ACHN (cell line): Measurements from ENCODE around the gene SLC14A1.

ENCODE experiments used
- DNase-seq: peaks from one replicate; pipeline ENCODE4 v3.0.0-alpha.2; 2015
- in situ Hi-C: cut with HindIII; loops from 2 replicates; pipeline ENCODE4 v1.10.0; 2017; ENCODE audit warnings: low sequenced_read_pairs, low pct_ligation_motif_present, low pct_unique_long_range_greater_than_20kb

SLC14A1 gene

DNA sequence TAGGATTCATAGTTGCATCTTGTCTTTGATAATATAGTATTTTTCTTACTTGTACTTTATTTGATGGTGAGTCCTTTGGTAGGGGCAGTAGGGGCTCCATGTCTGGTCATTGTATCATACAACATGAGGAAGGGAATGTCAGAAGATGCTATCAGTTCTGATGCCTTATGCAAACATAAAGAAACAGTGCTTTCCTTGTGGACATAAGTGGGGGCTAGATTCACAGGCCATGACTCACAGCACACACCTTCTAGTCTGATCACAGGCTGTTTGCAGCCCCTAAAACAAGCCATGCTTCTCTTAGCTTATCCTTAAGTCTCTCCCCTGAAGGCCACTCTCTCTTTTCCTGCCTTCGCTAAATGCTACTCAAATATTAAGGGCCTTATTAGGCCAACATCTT, 10.7 kb upstream of the SLC14A1 start:
- in situ Hi-C loops, result no loop called here
- no peak for DNase-seq

DNA sequence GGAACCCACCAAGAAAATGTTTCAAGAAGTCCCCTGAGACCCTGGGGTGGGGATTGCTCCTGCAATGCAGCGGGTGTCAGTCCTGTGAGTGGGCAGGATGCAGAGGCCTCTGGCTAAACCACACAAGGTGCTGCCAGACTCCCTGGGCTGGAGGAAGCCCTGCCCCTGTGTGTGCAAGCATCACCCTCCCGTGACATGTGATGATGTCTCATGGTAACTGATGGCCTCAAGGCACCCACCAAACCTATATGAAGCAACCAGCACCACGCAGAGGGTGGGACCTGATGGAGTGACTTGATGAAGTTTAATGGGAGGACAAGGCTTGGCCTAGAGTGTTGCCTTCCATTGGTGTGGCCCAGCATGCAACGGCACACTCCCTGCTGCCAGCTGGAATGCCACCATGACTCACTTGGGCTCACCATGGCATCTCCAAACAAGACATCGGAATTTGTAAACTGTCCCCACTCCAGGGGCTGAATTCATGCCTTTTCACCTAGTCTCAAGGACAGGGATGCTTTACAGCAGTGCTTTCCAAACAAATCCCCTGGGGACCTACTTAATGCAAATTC, 8.7 kb upstream of the SLC14A1 start:
- DNase-seq, result no peak
- in situ Hi-C loops, result no loop called here

DNA sequence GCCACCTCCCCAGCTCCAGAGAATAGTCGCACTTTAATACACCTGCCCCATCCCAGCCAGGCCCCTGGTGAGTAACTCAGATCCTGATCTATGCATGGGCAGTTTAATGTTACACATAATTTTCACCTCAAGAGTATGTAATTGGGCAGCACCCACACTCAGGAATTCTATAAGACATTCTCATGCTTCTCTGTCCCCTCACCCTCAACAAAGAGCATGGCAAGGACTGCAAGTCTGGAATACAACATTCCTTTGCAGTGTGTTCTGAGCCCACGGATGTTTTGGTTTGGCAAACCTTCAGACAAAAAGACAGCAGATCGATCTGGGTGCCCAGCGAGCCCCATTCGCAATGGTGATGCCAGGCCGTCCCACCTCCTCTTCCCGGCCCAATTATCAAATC, 4.9 kb upstream of the SLC14A1 start:
- in situ Hi-C loops, result no loop called here
- no peak for DNase-seq

DNA sequence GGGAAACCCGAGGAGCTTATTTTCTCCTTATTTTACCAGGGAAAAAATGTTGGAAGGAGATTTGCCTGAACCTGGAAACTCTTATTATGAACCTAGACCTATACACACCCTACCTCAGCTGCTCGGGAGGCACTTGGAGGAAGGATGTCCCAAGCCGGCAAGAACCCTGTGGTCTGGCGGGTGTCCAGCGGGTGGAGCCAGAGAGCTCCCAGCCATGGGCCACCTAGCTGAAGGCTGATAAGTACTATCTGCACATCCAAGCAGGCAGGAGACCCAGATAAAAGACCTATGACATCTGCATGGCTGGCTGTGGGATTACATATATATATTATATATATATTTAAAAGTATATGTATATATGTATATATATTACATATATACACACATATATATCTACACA, 1.1 kb upstream of the SLC14A1 start:
- in situ Hi-C loops, result no loop called here
- DNase-seq, result peak; percentile 71

DNA sequence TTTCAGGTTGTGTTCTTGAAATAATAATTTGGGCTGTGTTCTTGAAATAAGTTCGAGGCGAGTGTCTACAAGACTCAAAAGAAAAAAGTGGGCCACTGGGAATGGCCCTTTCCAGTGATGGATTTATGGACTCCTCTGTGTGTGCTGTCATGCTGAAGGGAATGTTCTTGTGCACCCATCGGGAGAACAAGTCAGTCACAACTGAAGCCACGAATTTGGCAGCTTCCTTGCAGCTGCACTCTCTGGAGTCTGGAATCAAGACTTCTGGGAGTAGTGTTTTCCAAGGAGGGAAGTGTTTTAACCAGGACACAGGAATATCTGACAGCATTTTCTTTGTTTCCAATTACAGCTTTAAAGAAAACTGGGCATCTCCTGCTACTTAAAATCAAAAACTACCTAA, 620 bp downstream of the SLC14A1 start:
- in situ Hi-C loops, result no loop called here
- DNase-seq, result peak; percentile 23

DNA sequence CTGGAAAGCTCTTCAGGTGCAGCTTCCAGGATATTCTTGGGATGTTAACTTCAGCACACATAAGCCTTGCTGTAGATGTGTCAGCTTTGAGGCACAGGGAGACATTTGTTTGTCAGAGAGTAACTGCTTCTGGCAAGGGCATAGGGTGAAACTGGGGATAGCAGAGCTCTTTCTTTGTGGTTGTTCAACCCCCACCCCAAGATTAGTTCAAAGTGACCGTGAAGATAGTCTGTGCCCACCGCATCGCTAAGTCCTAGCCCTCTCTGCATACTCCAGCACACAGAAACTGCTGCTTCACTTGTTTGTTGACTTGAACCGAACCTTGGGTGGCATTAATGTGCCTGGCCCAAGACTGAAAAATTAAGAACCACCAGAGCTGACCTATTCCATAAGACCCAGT, 1.4 kb downstream of the SLC14A1 start:
- in situ Hi-C loops, result no loop called here
- no peak for DNase-seq

DNA sequence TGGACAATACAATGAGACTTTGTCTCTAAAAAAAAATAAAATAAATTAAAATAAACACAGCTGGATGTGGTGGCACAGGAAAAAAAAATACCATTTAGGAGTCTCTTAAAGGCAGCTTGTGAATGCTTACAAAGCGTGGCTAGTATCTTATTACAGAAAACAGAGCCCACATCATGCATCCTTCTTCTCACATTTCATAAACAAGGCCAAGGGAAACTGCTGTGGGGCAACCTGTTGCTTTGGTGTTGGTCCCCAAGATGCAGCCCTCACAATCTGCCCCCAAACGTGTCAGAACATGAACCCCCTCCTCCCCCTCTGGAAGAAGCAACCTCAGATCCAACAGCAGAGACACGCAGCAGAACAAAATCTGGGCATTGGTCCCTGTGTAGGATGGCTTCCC, 2.6 kb downstream of the SLC14A1 start:
- in situ Hi-C loops, result no loop called here
- no peak for DNase-seq

DNA sequence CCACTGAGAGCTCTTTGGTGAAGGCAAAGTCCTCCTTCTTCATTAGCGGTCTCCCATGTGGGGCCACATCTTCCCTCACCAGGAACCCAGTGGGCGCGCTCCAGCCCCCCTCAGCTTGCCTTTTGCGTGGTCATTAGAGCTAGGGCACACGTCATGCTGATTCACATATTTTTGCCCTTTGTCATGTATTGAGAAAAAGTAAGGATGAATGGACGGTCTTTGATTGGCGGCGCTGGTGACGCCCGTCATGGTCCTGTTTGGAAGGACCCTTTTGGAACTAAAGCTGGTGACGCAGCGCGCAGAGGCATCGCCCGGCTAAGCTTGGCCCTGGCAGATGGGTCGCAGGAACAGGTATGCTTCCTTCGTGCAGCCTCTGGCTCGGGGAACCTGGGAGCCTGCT, 3.1 kb downstream of the SLC14A1 start:
- in situ Hi-C loops, result no loop called here
- no peak for DNase-seq

DNA sequence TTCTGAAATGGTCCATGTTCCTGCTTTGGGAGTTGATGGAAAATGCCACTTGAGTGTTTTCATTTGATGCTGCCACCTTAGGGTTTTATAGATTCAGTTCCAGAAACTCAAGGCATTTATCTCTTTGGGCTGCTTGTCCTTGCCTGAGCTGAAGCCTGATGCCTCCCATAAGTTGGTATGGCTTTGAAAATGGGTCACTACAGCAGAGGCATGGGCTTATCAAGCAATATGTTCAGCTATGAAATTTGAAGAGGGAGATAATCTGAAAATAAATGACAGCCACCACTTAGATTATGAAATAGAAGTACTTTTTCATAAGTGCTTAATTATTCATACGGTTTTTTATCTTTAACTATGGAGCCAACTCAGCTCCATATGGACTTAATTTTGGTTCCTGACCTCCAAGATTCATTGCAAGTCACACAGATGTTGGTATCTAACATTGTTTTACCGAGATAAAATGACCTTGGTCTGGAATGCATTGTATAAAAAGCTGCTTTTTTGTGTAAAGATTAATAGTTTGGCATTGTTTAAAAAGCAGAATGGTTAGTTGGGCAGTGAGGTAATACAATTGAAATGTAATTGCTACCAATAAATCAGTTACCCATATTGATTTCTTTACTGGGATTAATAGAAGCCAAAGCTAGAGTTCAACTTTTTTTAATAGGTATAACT, 4.5 kb downstream of the SLC14A1 start:
- in situ Hi-C loops, result no loop called here
- no peak for DNase-seq

DNA sequence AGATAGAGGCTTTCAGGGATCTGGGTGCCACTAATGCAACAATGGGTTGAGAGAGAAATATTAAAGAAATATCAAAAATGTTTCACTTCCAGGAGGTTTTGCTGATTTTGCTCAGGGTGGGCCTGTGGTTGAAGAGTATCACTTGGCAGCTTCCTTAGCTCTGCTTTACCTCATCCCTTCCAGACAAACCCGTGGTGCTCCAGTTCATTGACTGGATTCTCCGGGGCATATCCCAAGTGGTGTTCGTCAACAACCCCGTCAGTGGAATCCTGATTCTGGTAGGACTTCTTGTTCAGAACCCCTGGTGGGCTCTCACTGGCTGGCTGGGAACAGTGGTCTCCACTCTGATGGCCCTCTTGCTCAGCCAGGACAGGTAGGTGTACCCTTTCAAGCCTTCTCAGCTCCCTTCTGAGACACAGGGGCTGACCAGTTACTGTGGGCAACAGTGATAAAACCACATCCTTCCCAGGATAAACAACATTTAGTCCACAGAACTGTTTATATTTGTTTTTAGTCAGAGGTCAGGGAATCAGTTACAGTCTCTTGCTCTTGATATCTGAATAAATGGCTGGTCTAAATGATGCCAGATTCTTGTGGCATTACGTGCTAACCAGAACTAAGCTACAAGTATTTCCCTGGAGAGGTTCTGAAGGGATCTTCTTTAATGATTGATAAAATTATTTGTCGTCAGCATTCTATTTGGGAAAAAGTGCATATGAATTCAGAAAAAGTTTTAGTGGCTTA, 7.0 kb downstream of the SLC14A1 start:
- in situ Hi-C loops, result no loop called here
- DNase-seq, result peak; percentile 96

DNA sequence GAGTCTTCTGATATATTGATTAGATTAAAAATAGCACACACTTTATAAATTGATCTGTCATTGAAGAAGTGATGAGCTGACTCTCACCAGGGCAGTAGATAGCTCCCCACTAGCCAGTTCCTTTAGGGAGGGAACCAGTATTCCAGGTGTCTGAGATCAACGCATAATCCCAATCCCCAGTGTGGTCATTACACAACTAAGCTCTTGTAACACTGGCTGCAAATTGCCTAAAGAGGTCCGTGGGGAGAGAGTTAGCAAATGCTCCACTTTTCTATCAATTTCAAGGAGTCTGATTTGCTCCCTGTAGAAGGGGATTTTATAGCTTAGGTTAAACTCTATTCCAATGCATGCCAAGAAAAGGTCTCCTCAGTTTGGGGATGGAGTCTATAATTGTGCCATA, 7.7 kb downstream of the SLC14A1 start:
- in situ Hi-C loops, result no loop called here
- DNase-seq, result no peak

DNA sequence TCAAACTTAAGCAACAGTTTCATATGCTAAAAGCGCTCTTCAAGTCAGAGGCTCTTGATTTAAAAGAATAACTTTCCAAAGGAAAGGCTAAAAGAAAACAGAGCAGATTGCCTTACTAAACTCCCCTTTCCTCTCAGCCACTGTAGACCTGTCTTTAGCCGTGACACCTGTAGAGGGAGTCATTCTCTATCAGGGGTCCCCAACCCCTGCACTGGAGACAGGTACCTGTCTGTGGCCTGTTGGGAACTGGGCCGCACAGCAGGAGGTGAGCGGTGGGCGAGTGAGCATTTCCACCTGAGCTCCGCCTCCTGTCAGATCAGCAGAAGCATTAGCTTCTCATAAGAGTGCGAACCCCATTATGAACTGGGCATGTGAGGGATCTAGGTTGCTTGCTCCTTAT, 9.6 kb downstream of the SLC14A1 start:
- DNase-seq, result peak; percentile 6
- in situ Hi-C loops, result no loop called here

DNA sequence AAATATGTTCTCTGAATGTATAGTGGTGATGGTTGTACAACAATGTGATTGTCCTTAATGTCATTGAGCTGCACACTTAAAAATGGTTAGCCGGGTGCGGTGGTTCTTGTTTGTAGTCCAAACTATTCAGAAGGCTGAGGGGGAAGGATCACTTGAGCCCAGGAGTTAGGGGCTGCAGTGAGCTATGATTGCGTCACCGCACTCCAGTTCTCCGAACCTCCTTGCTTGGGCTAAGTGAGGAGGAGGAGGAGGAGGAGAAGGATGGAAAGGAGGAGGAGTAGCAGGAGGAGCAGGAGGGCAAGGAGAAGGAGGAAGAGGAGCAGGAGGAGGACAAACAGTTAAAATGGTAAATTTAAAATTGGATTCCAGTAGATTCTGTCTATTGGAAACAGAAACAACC, 10.5 kb downstream of the SLC14A1 start:
- in situ Hi-C loops, result no loop called here

DNA sequence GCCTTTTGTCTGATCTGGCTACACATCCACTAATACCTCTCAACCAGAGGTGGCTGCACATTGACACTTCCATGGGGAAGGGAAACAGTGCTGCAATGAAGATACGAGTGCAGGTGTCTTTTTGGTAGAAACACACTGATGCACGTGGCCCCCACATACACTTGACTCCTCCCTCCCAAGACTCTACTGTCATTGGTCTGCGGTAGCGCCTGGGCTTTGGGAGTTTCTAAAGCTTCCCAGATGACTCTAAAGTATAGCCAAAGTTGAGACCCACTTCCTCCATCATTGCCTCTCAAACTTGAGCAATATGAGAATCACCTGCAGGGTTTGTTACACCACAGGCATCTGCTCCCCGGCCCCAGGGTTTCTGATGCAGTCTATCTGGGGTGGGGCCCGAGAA, 11.0 kb downstream of the SLC14A1 start:
- DNase-seq, result no peak
- in situ Hi-C loops, result no loop called here

More for the DNA sequence above, 10.5 kb downstream of the SLC14A1 start:
- no peak for DNase-seq

DNA sequence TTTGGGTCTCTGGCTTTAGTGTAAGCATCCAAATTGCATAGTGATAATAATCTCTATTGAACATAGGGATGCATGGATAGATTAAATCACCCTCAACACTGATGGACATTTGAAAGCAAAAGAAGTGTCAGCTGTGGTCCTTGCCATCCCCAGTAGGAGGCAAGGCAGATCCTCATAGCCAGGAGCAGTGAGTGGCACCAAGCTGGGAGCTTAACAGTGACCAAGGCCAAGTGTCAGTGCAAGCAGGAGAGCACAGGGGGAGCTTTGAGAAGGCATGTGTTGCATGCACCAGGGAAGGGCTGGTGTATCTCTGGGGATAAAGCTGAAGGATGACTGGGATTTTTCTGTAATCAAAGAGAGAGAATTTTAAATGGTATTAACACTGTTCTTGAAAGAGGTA, 14.7 kb downstream of the SLC14A1 start:
- peak; percentile 4 for DNase-seq
- in situ Hi-C loops, result no loop called here

DNA sequence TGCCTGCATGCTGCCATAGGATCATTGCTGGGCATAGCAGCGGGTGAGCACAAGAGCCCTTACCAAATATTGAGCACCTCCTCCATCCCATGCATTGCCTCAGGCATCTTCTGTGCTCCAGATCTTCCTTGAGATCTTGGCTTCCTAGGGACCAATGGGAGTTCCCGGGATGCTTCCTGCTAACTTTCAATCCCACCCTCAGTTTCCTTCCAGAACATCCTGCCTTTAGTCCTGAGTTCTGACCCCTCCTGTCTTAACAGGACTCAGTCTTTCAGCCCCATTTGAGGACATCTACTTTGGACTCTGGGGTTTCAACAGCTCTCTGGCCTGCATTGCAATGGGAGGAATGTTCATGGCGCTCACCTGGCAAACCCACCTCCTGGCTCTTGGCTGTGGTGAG, 15.3 kb downstream of the SLC14A1 start:
- in situ Hi-C loops, result no loop called here
- no peak for DNase-seq

DNA sequence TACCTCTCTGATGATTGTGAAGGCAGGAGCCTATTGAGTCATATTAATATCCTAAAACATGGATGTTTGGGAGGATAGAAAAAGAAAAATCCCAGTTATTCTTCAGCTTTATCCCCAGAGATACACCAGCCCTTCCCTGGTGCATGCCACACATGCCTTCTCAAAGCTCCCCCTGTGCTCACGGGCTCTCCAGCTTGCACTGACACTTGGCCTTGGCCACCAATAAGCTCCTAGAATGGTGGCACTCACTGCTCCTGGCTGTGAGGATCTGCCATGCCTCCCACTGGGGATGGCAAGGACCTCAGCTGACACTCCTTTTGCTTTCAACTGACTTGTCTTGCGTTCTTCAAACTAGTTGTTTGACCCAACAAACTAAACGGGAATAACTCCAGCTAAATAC, 15.9 kb downstream of the SLC14A1 start:
- in situ Hi-C loops, result no loop called here
- DNase-seq, result no peak

DNA sequence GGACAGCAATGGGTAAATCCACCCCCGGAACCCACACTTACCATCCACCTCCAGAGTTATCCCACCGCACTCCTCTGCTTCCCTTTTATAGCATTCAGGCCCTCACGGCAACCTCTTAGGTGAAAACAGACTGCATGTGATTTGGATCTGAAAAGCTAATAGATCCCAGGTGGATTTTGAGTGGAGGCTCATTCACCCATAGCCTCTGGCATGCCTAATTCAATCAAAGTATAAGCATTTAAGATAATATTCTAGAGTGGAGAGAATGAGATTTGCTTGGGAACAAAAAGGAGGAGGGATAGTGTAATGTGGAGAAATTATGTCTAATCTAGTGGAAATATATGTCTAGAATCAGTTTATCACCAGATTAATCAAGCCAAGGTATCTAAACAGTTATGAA, 17.1 kb downstream of the SLC14A1 start:
- DNase-seq, result no peak
- in situ Hi-C loops, result no loop called here

DNA sequence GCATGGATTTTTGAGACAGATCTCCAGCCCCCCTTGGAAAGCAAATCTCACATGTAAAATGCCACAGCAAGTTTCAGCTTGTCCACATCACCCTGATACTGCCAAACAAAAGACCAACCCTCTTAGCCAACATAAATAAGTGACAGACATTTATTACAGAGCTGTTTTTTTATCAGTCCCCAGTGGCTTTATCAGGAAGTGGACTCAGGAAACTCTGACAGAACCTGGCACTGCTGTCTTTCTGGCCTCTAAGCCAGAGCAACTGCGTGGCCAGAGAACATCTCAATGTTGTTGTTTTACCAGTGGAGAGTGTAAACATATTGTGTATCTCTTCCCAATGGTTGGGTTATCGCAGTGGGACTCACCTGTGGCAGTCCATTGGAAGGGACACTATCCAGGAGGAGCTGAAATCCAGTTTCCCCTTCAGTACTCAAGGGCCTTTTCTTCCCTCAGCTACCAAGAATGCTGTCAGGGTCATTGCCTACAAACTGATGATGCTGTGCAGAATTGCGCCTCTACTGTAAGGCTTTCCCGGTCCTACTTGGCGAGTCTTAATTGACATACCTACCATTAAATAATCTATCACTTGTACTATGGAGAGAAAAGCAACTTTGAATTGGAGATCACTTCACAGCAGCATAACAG, 22.0 kb downstream of the SLC14A1 start:
- DNase-seq, result no peak
- in situ Hi-C loops, result no loop called here

DNA sequence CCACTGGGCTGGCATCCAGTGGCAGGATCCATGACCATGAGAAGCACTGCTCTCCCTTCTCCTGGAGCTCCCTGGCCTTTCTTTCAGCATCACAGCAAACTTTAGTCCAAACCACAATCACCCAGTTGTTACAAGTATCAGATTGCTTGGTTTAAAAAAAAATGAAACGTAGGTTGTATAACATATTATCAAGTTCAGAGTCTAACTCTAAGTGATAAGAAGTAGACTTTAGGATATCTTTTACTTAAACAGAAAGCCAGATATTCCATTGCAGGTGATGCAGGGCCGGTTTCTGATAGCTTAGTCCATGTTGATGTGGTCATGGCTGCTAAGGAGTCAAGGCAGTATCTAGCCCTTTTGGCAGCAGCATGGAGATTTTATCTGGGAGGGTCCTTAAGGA, 24.5 kb downstream of the SLC14A1 start:
- no peak for DNase-seq
- in situ Hi-C loops, result no loop called here
